Keratinocyte (primary cell): ENCODE data around the gene KDM8.

Source experiments
- EZH2 ChIP-seq: IDR thresholded peaks from one replicate; pipeline ENCODE4 v1.6.1; 2012; ENCODE audit warnings: inconsistent platforms, mild to moderate bottlenecking, low read length, moderate library complexity
- TF ChIP-seq, protein P1 (sequence below), 3 experiments: IDR thresholded peaks in 1 of 3; conservative IDR thresholded peaks in 1 of 3; optimal IDR thresholded peaks in 1 of 3; 2 replicates in 2 of 3; 3 replicates in 1 of 3; pipeline versions ENCODE3 to v1.5.1; 2011; ENCODE audit warnings: low read length in 3 of 3, mild to moderate bottlenecking in 3 of 3, moderate library complexity in 2 of 3, control low read depth in 1 of 3, inconsistent platforms in 1 of 3; ENCODE audit not compliant: insufficient read depth in 2 of 3; ENCODE audit errors: extremely low read depth in 1 of 3

DNA sequence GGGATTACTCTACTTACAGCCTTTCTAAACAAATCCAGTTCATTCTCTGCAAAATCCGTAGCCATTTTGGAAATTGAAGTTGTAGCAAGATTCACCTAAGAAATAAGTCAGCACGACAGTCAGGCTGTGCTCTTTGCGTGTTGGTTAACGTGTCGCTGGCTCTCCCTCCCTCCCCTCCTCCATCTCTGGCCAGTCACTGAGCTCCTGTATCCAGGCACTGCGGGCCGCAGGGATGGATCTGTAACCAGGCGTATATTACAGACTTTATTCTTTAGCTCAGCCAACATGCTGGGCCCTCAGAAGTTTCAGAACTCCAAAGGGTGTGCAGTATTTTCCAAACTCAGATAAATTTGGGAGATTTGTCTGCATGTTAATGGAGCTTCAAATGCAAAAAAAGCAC is 30.8 kb downstream of the KDM8 start:
- TF ChIP-seq, protein P1, sequence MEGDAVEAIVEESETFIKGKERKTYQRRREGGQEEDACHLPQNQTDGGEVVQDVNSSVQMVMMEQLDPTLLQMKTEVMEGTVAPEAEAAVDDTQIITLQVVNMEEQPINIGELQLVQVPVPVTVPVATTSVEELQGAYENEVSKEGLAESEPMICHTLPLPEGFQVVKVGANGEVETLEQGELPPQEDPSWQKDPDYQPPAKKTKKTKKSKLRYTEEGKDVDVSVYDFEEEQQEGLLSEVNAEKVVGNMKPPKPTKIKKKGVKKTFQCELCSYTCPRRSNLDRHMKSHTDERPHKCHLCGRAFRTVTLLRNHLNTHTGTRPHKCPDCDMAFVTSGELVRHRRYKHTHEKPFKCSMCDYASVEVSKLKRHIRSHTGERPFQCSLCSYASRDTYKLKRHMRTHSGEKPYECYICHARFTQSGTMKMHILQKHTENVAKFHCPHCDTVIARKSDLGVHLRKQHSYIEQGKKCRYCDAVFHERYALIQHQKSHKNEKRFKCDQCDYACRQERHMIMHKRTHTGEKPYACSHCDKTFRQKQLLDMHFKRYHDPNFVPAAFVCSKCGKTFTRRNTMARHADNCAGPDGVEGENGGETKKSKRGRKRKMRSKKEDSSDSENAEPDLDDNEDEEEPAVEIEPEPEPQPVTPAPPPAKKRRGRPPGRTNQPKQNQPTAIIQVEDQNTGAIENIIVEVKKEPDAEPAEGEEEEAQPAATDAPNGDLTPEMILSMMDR (optimal IDR thresholded peaks at IDR 0.05 in 1 of 3, IDR thresholded peaks at IDR 0.05 in 1 of 3, conservative IDR thresholded peaks at IDR 0.05 in 1 of 3; ENCODE audit: extremely low read depth in 1 of 3, insufficient read depth in 2 of 3, low read length in 3 of 3), result no peak
- no peak for TF ChIP-seq EZH2
